ENCODE data around the gene ITPR2.

- TF ChIP-seq EZH2 (IDR thresholded peaks at IDR 0.05; ENCODE audit: insufficient read depth, poor library complexity, severe bottlenecking) (no peak), EZH2phosphoT487 (IDR thresholded peaks at IDR 0.05; ENCODE audit: insufficient read depth, low read depth) (no peak)
Measured at GRCh38 chr12:26704214-26704613, 128.8 kb downstream of the ITPR2 start.
